Suprapubic skin (tissue), 4 donors: ENCODE results near the gene ATN1. TPM values are rescaled to one million over a fixed set of nuclear protein-coding genes. Genes with fewer than 3 reads are reported as not detected.
A peak's percentile ranks its signal among the peaks of the same experiment; 100 is the strongest.

Source experiments
- DNase-seq, 2 donors: peaks; one replicate each; pipeline ENCODE4 v3.0.0-alpha.2; 2019; ENCODE audit warnings: low spot score in 2 of 2
- H3K27ac ChIP-seq: fragments of 200-600 bp; sonication (generic); one replicate; pipeline ENCODE4 v1.5.1; 2019
- H3K27me3 ChIP-seq: fragments of 200-600 bp; sonication (generic); one replicate; pipeline ENCODE4 v1.5.1; 2019
- H3K36me3 ChIP-seq: fragments of 200-600 bp; sonication (generic); one replicate; pipeline ENCODE4 v1.5.1; 2019
- H3K4me1 ChIP-seq: fragments of 200-600 bp; sonication (generic); one replicate; pipeline ENCODE4 v1.5.1; 2019
- H3K4me3 ChIP-seq: fragments of 200-600 bp; sonication (generic); one replicate; pipeline ENCODE4 v1.5.1; 2019; ENCODE audit warnings: mild to moderate bottlenecking
- H3K9me3 ChIP-seq: fragments of 200-600 bp; sonication (generic); one replicate; pipeline ENCODE4 v1.5.1; 2019
- CTCF ChIP-seq, 2 donors: fragments of 200-600 bp in 1 of 2; fragments of 450-650 bp in 1 of 2; sonication (generic) in 1 of 2; IDR thresholded peaks; one replicate each; pipeline ENCODE4 v1.5.1; 2016 to 2019; ENCODE audit warnings: antibody characterized with exemption in 2 of 2, mild to moderate bottlenecking in 1 of 2, moderate library complexity in 1 of 2
- EP300 ChIP-seq: sonication (generic); formaldehyde crosslinking; IDR thresholded peaks from one replicate; pipeline ENCODE4 v1.6.1; 2017; ENCODE audit warnings: antibody characterized with exemption
- POLR2A ChIP-seq, 2 donors: fragments of 450-650 bp; IDR thresholded peaks; one replicate each; pipeline ENCODE4 v1.6.1; 2017; ENCODE audit warnings: antibody characterized with exemption in 2 of 2, mild to moderate bottlenecking in 2 of 2, moderate library complexity in 2 of 2
- POLR2AphosphoS5 ChIP-seq, 3 donors: sonication (generic); formaldehyde crosslinking; IDR thresholded peaks; one replicate each; pipeline ENCODE4 v1.6.1; 2017; ENCODE audit warnings: antibody characterized with exemption in 3 of 3
- WGBS: methylation state at CpG from one replicate; pipeline ENCODE4 v1.1.5; 2018; 5-methylcytosine and 5-hydroxymethylcytosine counted together
- total RNA-seq, 4 donors: library from RNA; depleted of rRNA; stranded (reverse); fragments of >200 nt; gene quantifications; one replicate each; pipeline ENCODE4 v1.1.0, GENCODE V29; 2016

Gene ATN1
- total RNA-seq, 4 donors from 2014 or later: 58.4 to 137 (median 67.7) TPM

GRCh38 chr12:6966351-6966750, 38.6 kb downstream of the ATN1 start:
- peaks cover 40% of the 10 kb centered on the region for H3K36me3 ChIP-seq
- TF ChIP-seq POLR2AphosphoS5 (IDR thresholded peaks at IDR 0.05) (no peak), EP300 (no peak), POLR2A (IDR thresholded peaks at IDR 0.05) (no peak), CTCF (IDR thresholded peaks at IDR 0.05) (no peak)
- H3K27ac ChIP-seq: no peak overlapping the region
- no peaks in the 10 kb centered on the region for H3K9me3 ChIP-seq
- no peaks in the 10 kb centered on the region for H3K27me3 ChIP-seq
- no peak for DNase-seq
- H3K4me3 ChIP-seq: no peak overlapping the region
- WGBS: 71% methylated on average over 7 of the region's 7 CpGs
- peaks cover 72% of the 10 kb centered on the region for H3K4me1 ChIP-seq

GRCh38 chr12:6967651-6968100, 39.9 kb downstream of the ATN1 start:
- H3K4me3 ChIP-seq: no peak overlapping the region
- H3K27ac ChIP-seq: no peak overlapping the region
- H3K4me1 ChIP-seq: peaks cover 68% of the 10 kb centered on the region
- TF ChIP-seq CTCF (IDR thresholded peaks at IDR 0.05) (no peak), EP300 (no peak), POLR2A (IDR thresholded peaks at IDR 0.05) (no peak), POLR2AphosphoS5 (IDR thresholded peaks at IDR 0.05) (no peak)
- H3K9me3 ChIP-seq: no peaks in the 10 kb centered on the region
- H3K27me3 ChIP-seq: no peaks in the 10 kb centered on the region
- 77% methylated on average over 9 of the region's 10 CpGs for WGBS
- H3K36me3 ChIP-seq: peaks cover 40% of the 10 kb centered on the region
- DNase-seq: no peak

- Histone ChIP-seq H3K4me3 (no peak overlapping the region), H3K4me1 (peaks cover 68% of the 10 kb centered on the region), H3K27ac (peak overlapping the region; percentile 89), H3K36me3 (peaks cover 40% of the 10 kb centered on the region), H3K27me3 (no peaks in the 10 kb centered on the region), H3K9me3 (no peaks in the 10 kb centered on the region)
- no peak for DNase-seq
- TF ChIP-seq EP300 (no peak), POLR2A (IDR thresholded peaks at IDR 0.05) (no peak), POLR2AphosphoS5 (IDR thresholded peaks at IDR 0.05) (no peak), CTCF (IDR thresholded peaks at IDR 0.05) (no peak)
- 82% methylated on average over 9 of the region's 9 CpGs for WGBS
Measured at GRCh38 chr12:6968426-6968825, 40.7 kb downstream of the ATN1 start.

- no peaks in the 10 kb centered on the region for H3K9me3 ChIP-seq
- H3K4me3 ChIP-seq: peak overlapping the region; percentile 78
- peaks cover 55% of the 10 kb centered on the region for H3K36me3 ChIP-seq
- peaks cover 52% of the 10 kb centered on the region for H3K4me1 ChIP-seq
- no peaks in the 10 kb centered on the region for H3K27me3 ChIP-seq
- peak in 1 of 2 donors; percentile 82 for DNase-seq
- 1% methylated on average over 7 of the region's 31 CpGs for WGBS
- peak overlapping the region; percentile 89 for H3K27ac ChIP-seq
- TF ChIP-seq EP300 (no peak), POLR2A (IDR thresholded peaks at IDR 0.05) (no peak), CTCF (IDR thresholded peaks at IDR 0.05) (no peak), POLR2AphosphoS5 (IDR thresholded peaks at IDR 0.05) (no peak)
Measured at GRCh38 chr12:6970096-6970527, 42.4 kb downstream of the ATN1 start.

- no peak overlapping the region for H3K27ac ChIP-seq
- H3K9me3 ChIP-seq: no peaks in the 10 kb centered on the region
- H3K4me3 ChIP-seq: no peak overlapping the region
- DNase-seq: peak in 1 of 2 donors; percentile 50
- peaks cover 29% of the 10 kb centered on the region for H3K4me1 ChIP-seq
- H3K36me3 ChIP-seq: peaks cover 49% of the 10 kb centered on the region
- 86% methylated on average over 6 of the region's 6 CpGs for WGBS
- TF ChIP-seq POLR2A (IDR thresholded peaks at IDR 0.05) (no peak), CTCF (IDR thresholded peaks at IDR 0.05) (no peak), POLR2AphosphoS5 (IDR thresholded peaks at IDR 0.05) (no peak), EP300 (no peak)
- no peaks in the 10 kb centered on the region for H3K27me3 ChIP-seq
Measured at GRCh38 chr12:6974180-6974579, 46.4 kb downstream of the ATN1 start.
